ENCODE data around the gene DTHD1. TPM values are rescaled to one million over a fixed set of nuclear protein-coding genes. Genes with fewer than 3 reads are reported as not detected.

Gene DTHD1
- total and polyA plus RNA-seq, 10 of the 15 experiments (the other 5 are each of a cell fraction or from before 2014, with no cell fraction given), result 0.05 to 2.8 (median 1.4) TPM

- peak; percentile 72 for ATAC-seq
- H3K79me2 ChIP-seq (ENCODE audit: control insufficient read depth, insufficient read depth, low read length), result no peaks in the 10 kb centered on the region
- 0% methylated on average over 2 of the region's 2 CpGs for WGBS (ENCODE audit: insufficient coverage, insufficient replicate concordance, low lambda C conversion rate, missing lambda C conversion rate)
- H3K9me3 ChIP-seq (replicated peaks; ENCODE audit: control insufficient read depth, insufficient read depth, low read length), result no peaks in the 10 kb centered on the region
- H3K9ac ChIP-seq (ENCODE audit: control insufficient read depth, insufficient read depth, low read length), result no peak overlapping the region
- no peak overlapping the region for H3K4me3 ChIP-seq
- RAD21 ChIA-PET (ENCODE audit: unreplicated experiment), result interaction anchor here (1.0 to 4.2 kb wide), 7 partner anchors 19 to 108 kb away, joined by 3 to 83 read pairs (median 32); partner anchors contain the start of gene ARAP2
- CTCF ChIA-PET, result interaction anchor here (0.8 to 4.2 kb wide), 10 partner anchors 8 to 94 kb away, joined by 3 to 131 read pairs (median 6); no protein-coding TSS in a partner anchor
- FAIRE-seq, result peak; percentile 65
- H3K4me2 ChIP-seq (ENCODE audit: control insufficient read depth, insufficient read depth), result no peak overlapping the region
- BruUV-seq (replicated peaks), result no TSS peak
- intact Hi-C loops (cut with micrococcal nuclease; ENCODE audit: unreplicated experiment), result loop anchor here (1.0 to 5.0 kb wide), 3 partner anchors 48 to 1216 kb away; no protein-coding TSS in a partner anchor
- H4K20me1 ChIP-seq (ENCODE audit: control insufficient read depth, insufficient read depth), result no peaks in the 10 kb centered on the region
- DNase-seq (ENCODE audit: low read depth, low spot score), result peak; percentile 37
- in situ Hi-C loops (cut with MboI), result loop anchor here (5.0 to 10.0 kb wide), 2 partner anchors 46 to 1034 kb away; no protein-coding TSS in a partner anchor
- peaks cover 13% of the 10 kb centered on the region for H3K4me1 ChIP-seq (ENCODE audit: control insufficient read depth, insufficient read depth, low read length)
- H2AFZ ChIP-seq (ENCODE audit: control insufficient read depth, low read depth, low read length), result no peak overlapping the region; the same call in 1 of the 2 replicates
- no peaks in the 10 kb centered on the region for H3K36me3 ChIP-seq (ENCODE audit: control insufficient read depth in 2 of 2, insufficient read depth in 2 of 2, low read length in 1 of 2)
- H3K27ac ChIP-seq (ENCODE audit: control insufficient read depth, insufficient read depth), result no peak overlapping the region
- SMC1A ChIA-PET (ENCODE audit: uncharacterized antibody, unreplicated experiment), result interaction anchor here (1.0 to 4.9 kb wide), 8 partner anchors 15 to 108 kb away, joined by 3 to 95 read pairs (median 32); no protein-coding TSS in a partner anchor
- H3K27me3 ChIP-seq (replicated peaks in 1 of 2; ENCODE audit: control insufficient read depth in 2 of 2, insufficient read depth in 2 of 2, low read length in 1 of 2), result no peaks in the 10 kb centered on the region
- POLR2A ChIA-PET, result no interaction called here
- no peak for TF ChIP-seq ZZZ3 (IDR thresholded peaks at IDR 0.05; ENCODE audit: control insufficient read depth, insufficient read length, low read depth)
- TF ChIP-seq ATF2 (IDR thresholded peaks at IDR 0.05; ENCODE audit: low read length), result no peak
- 0 out of 2 replicates have a peak, but pooled peaks have one; percentile 41 for TF ChIP-seq YY1 (IDR thresholded peaks at IDR 0.05; ENCODE audit: low read depth, low read length)
- no peak for TF ChIP-seq ELK1 (IDR thresholded peaks at IDR 0.05; ENCODE audit: low read depth, low read length)
- TF ChIP-seq IRF3 (IDR thresholded peaks at IDR 0.05), result no peak
- TF ChIP-seq ZNF217 (IDR thresholded peaks at IDR 0.05), result no peak
- peak; percentile 82 for TF ChIP-seq FOXM1 (IDR thresholded peaks at IDR 0.05; ENCODE audit: low read depth, low read length)
- TF ChIP-seq POU2F2 (IDR thresholded peaks at IDR 0.05; ENCODE audit: borderline replicate concordance, low read depth, low read length), result 0 out of 3 replicates have a peak, but pooled peaks have one; percentile 13
- no peak for TF ChIP-seq MEF2A (IDR thresholded peaks at IDR 0.05; ENCODE audit: insufficient read depth, low read depth, low read length)
- TF ChIP-seq CTCF (IDR thresholded peaks at IDR 0.05 in 2 of 3, conservative IDR thresholded peaks at IDR 0.05 in 1 of 3; ENCODE audit: control insufficient read depth in 2 of 3, extremely low read depth in 1 of 3, insufficient read depth in 1 of 3, low read depth in 3 of 3, low read length in 3 of 3), result peak; percentile 70 to 87 (median 78)
- no peak for TF ChIP-seq YBX1 (IDR thresholded peaks at IDR 0.05)
- no peak for TF ChIP-seq ZBTB4 (CRISPR knock-in tag; IDR thresholded peaks at IDR 0.05)
- TF ChIP-seq BRCA1 (IDR thresholded peaks at IDR 0.05; ENCODE audit: low read depth, low read length), result no peak
These were observed 69.8 kb downstream of the DTHD1 start for GRCh38 chr4:36351082-36351666.
